ENCODE results near the gene GK2. TPM values are rescaled to one million over a fixed set of nuclear protein-coding genes. Genes with fewer than 3 reads are reported as not detected.

Gene GK2
- total RNA-seq (2022; extraction: Qiagen RNA extraction; ENCODE audit: low read depth) = not detected in 5 replicates

DNA sequence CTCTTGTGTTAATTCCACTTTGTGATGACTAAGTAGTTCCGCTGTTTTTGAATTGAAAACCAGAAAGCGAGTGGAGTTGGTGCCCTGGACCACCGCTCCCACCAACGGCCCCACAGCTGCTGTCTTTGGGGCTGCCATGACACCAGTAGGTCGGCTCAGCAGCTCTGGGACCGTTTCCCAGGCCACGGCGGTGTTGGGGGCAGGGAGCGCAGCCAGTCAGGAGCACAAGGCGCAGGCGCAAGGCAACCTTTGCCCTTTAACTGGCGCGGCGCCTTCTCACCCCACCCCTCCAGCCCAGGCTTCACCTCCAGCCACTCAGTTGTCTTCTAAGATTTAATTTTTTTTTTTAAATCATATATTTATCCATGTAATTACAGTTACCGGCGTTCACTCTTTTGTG lies at the start of gene GK2:
Gene GK2 (minus strand): TSS at position 166 of the 400 bp plus-strand sequence. CDS start 28 bp downstream, at position 138.

Other genes starting within 250 kb of the GK2 start
- gene NAA11, start 82.2 kb downstream of the GK2 start, total RNA-seq (2022; extraction: Qiagen RNA extraction; ENCODE audit: low read depth) = not detected in 5 replicates